Activated CD4-positive, alpha-beta T cell treated with anti-CD3 and anti-CD28 coated beads for 36 hours (primary cell): ENCODE results near the gene SBK1. TPM values are rescaled to one million over a fixed set of nuclear protein-coding genes. Genes with fewer than 3 reads are reported as not detected.

ENCODE experiments used
- ATAC-seq: fragments of 200-7000 bp; cut with Tn5 transposase; one replicate; pipeline ENCODE4 v1.10.0; 2021; ENCODE audit warnings: mild to moderate bottlenecking, moderate library complexity
- CTCF ChIA-PET: fragments of 350-600 bp; sonication (Branson Sonifier 250); formaldehyde crosslinking; loops from one replicate; lab custom pipeline; 2021; ENCODE audit warnings: antibody characterized with exemption; lab: Charles Lee
- POLR2A ChIA-PET: fragments of 350-600 bp; sonication (Branson Sonifier 250); formaldehyde crosslinking; loops from one replicate; lab custom pipeline; 2021; ENCODE audit warnings: antibody characterized with exemption, inconsistent platforms; lab: Charles Lee
- DNase-seq: peaks from one replicate; pipeline ENCODE4 v3.0.0-alpha.2; 2020
- H3K27ac Mint-ChIP-seq: one replicate; pipeline ENCODE4 v1.8.0; 2021; ENCODE audit warnings: mixed read lengths
- H3K27me3 Mint-ChIP-seq: one replicate; pipeline ENCODE4 v1.8.0; 2021; ENCODE audit warnings: mixed read lengths
- H3K36me3 Mint-ChIP-seq: one replicate; pipeline ENCODE4 v1.8.0; 2021; ENCODE audit warnings: low read depth, mixed read lengths
- H3K4me1 Mint-ChIP-seq: one replicate; pipeline ENCODE4 v1.8.0; 2021; ENCODE audit warnings: mixed read lengths
- H3K4me3 Mint-ChIP-seq: one replicate; pipeline ENCODE4 v1.8.0; 2021; ENCODE audit warnings: mild to moderate bottlenecking, moderate library complexity, mixed read lengths
- H3K9me3 Mint-ChIP-seq: one replicate; pipeline ENCODE4 v1.8.0; 2021; ENCODE audit warnings: low read depth, mixed read lengths
- intact Hi-C, 2 experiments: fragments of 100-400 bp; cut with DNase I in 1 of 2; cut with micrococcal nuclease in 1 of 2; formaldehyde crosslinking; loops; one replicate each; pipeline versions ENCODE4 v1.14.2 to v1.15.1; 2022 to 2024; cut with DNase I, micrococcal nuclease
- total RNA-seq, 2 experiments: library from RNA; stranded (reverse); gene quantifications; one replicate each; pipeline ENCODE4 v1.2.3, GENCODE V29; 2021

Gene SBK1
- total RNA-seq, 2 experiments from 2014 or later, result 6.5 to 6.6 TPM

GRCh38 chr16:28294201-28294600, 1.9 kb downstream of the SBK1 start:
- H3K27me3 Mint-ChIP-seq, result no peaks in the 10 kb centered on the region
- peaks cover 62% of the 10 kb centered on the region for H3K4me1 Mint-ChIP-seq
- DNase-seq (no peak), ATAC-seq (no peak)
- H3K27ac Mint-ChIP-seq, result peak overlapping the region; percentile 14
- intact Hi-C loops, result loop anchor here (2.0 to 5.0 kb wide), 5 partner anchors 15 to 1513 kb away; partner anchors contain the start of gene MAZ (in 1 of the 2)
- peak overlapping the region; percentile 68 for H3K4me3 Mint-ChIP-seq
- CTCF ChIA-PET, result interaction anchor here (0.6 to 0.7 kb wide), 3 partner anchors 15 to 200 kb away, joined by 3 read pairs; partner anchors contain the start of gene APOBR
- POLR2A ChIA-PET, result interaction anchor here (1.4 kb wide), 1 partner anchor 14 kb away, joined by 4 read pairs; no protein-coding TSS in a partner anchor
- H3K36me3 Mint-ChIP-seq, result no peaks in the 10 kb centered on the region
- H3K9me3 Mint-ChIP-seq, result no peaks in the 10 kb centered on the region

GRCh38 chr16:28295276-28295675, 3.0 kb downstream of the SBK1 start:
- Mint-ChIP-seq H3K4me3 (no peak overlapping the region), H3K4me1 (peaks cover 62% of the 10 kb centered on the region), H3K9me3 (no peaks in the 10 kb centered on the region), H3K27me3 (no peaks in the 10 kb centered on the region), H3K36me3 (peaks cover 6% of the 10 kb centered on the region), H3K27ac (no peak overlapping the region)
- DNase-seq, result no peak
- ChIA-PET CTCF (interaction anchor here (0.8 to 1.0 kb wide), 3 partner anchors 17 to 26 kb away, joined by 3 to 5 read pairs (median 3); no protein-coding TSS in a partner anchor), POLR2A (no interaction called here)
- intact Hi-C loops, result loop anchor here in 1 of 2 experiments (2.0 kb wide), 1 partner anchor 14 kb away; no protein-coding TSS in a partner anchor
- no peak for ATAC-seq

GRCh38 chr16:28297308-28297707, 5.0 kb downstream of the SBK1 start:
- ChIA-PET POLR2A (interaction anchor here (0.6 kb wide), 1 partner anchor 527 kb away, joined by 3 read pairs; no protein-coding TSS in a partner anchor), CTCF (interaction anchor here (0.7 to 1.7 kb wide), 5 partner anchors 16 to 30 kb away, joined by 3 to 8 read pairs (median 5); no protein-coding TSS in a partner anchor)
- peaks cover 6% of the 10 kb centered on the region for H3K36me3 Mint-ChIP-seq
- no peaks in the 10 kb centered on the region for H3K27me3 Mint-ChIP-seq
- no peak overlapping the region for H3K4me3 Mint-ChIP-seq
- no peak for DNase-seq
- intact Hi-C loops, result no loop called here
- no peak for ATAC-seq
- H3K9me3 Mint-ChIP-seq, result no peaks in the 10 kb centered on the region
- peaks cover 48% of the 10 kb centered on the region for H3K4me1 Mint-ChIP-seq
- H3K27ac Mint-ChIP-seq, result peak overlapping the region; percentile 29

GRCh38 chr16:28297784-28298510, 5.6 kb downstream of the SBK1 start:
- intact Hi-C loops, result no loop called here
- Mint-ChIP-seq H3K9me3 (no peaks in the 10 kb centered on the region), H3K36me3 (peaks cover 6% of the 10 kb centered on the region), H3K27ac (no peak overlapping the region), H3K4me3 (no peak overlapping the region), H3K4me1 (peaks cover 51% of the 10 kb centered on the region), H3K27me3 (no peaks in the 10 kb centered on the region)
- POLR2A ChIA-PET, result interaction anchor here (0.6 kb wide), 1 partner anchor 526 kb away, joined by 3 read pairs; no protein-coding TSS in a partner anchor
- ATAC-seq (no peak), DNase-seq (no peak)
- CTCF ChIA-PET, result interaction anchor here (0.7 to 1.7 kb wide), 5 partner anchors 8 to 29 kb away, joined by 3 to 8 read pairs (median 5); no protein-coding TSS in a partner anchor

GRCh38 chr16:28298511-28298878, 6.2 kb downstream of the SBK1 start:
- H3K27ac Mint-ChIP-seq, result no peak overlapping the region
- H3K4me1 Mint-ChIP-seq, result peaks cover 51% of the 10 kb centered on the region
- H3K36me3 Mint-ChIP-seq, result peaks cover 6% of the 10 kb centered on the region
- intact Hi-C loops, result no loop called here
- H3K27me3 Mint-ChIP-seq, result no peaks in the 10 kb centered on the region
- ChIA-PET POLR2A (no interaction called here), CTCF (interaction anchor here (0.7 to 1.6 kb wide), 4 partner anchors 8 to 21 kb away, joined by 3 to 8 read pairs (median 5); no protein-coding TSS in a partner anchor)
- ATAC-seq (no peak), DNase-seq (no peak)
- no peak overlapping the region for H3K4me3 Mint-ChIP-seq
- no peaks in the 10 kb centered on the region for H3K9me3 Mint-ChIP-seq

- Mint-ChIP-seq H3K4me1 (peaks cover 38% of the 10 kb centered on the region), H3K27me3 (no peaks in the 10 kb centered on the region), H3K4me3 (no peak overlapping the region), H3K9me3 (no peaks in the 10 kb centered on the region), H3K27ac (no peak overlapping the region), H3K36me3 (peaks cover 10% of the 10 kb centered on the region)
- ChIA-PET POLR2A (no interaction called here), CTCF (interaction anchor here (0.9 to 1.2 kb wide), 3 partner anchors 9 to 22 kb away, joined by 3 to 6 read pairs (median 4); no protein-coding TSS in a partner anchor)
- no peak for DNase-seq
- intact Hi-C loops, result no loop called here
- no peak for ATAC-seq
Observed at GRCh38 chr16:28300327-28300726, 8.0 kb downstream of the SBK1 start.

- DNase-seq (no peak), ATAC-seq (no peak)
- no peak overlapping the region for H3K27ac Mint-ChIP-seq
- ChIA-PET POLR2A (no interaction called here), CTCF (interaction anchor here (0.6 to 0.7 kb wide), 2 partner anchors 13 to 644 kb away, joined by 3 to 4 read pairs; no protein-coding TSS in a partner anchor)
- no peak overlapping the region for H3K4me3 Mint-ChIP-seq
- H3K4me1 Mint-ChIP-seq, result peaks cover 34% of the 10 kb centered on the region
- H3K9me3 Mint-ChIP-seq, result no peaks in the 10 kb centered on the region
- intact Hi-C loops, result no loop called here
- H3K27me3 Mint-ChIP-seq, result no peaks in the 10 kb centered on the region
- H3K36me3 Mint-ChIP-seq, result peaks cover 10% of the 10 kb centered on the region
Observed at GRCh38 chr16:28301154-28301553, 8.8 kb downstream of the SBK1 start.

- Mint-ChIP-seq H3K4me3 (no peak overlapping the region), H3K27me3 (no peaks in the 10 kb centered on the region), H3K4me1 (peaks cover 32% of the 10 kb centered on the region), H3K27ac (no peak overlapping the region), H3K36me3 (peaks cover 10% of the 10 kb centered on the region), H3K9me3 (no peaks in the 10 kb centered on the region)
- intact Hi-C loops, result no loop called here
- CTCF ChIA-PET, result interaction anchor here (0.7 kb wide), 1 partner anchor 643 kb away, joined by 3 read pairs; no protein-coding TSS in a partner anchor
- POLR2A ChIA-PET, result no interaction called here
- DNase-seq (no peak), ATAC-seq (no peak)
Observed at GRCh38 chr16:28301620-28302019, 9.3 kb downstream of the SBK1 start.

GRCh38 chr16:28303132-28303531, 10.8 kb downstream of the SBK1 start:
- DNase-seq (no peak), ATAC-seq (no peak)
- H3K4me1 Mint-ChIP-seq, result peaks cover 18% of the 10 kb centered on the region
- POLR2A ChIA-PET, result no interaction called here
- H3K9me3 Mint-ChIP-seq, result no peaks in the 10 kb centered on the region
- H3K27ac Mint-ChIP-seq, result no peak overlapping the region
- H3K36me3 Mint-ChIP-seq, result peaks cover 10% of the 10 kb centered on the region
- intact Hi-C loops, result no loop called here
- H3K4me3 Mint-ChIP-seq, result no peak overlapping the region
- CTCF ChIA-PET, result no interaction called here
- H3K27me3 Mint-ChIP-seq, result no peaks in the 10 kb centered on the region

- Mint-ChIP-seq H3K4me1 (peaks cover 18% of the 10 kb centered on the region), H3K9me3 (no peaks in the 10 kb centered on the region), H3K27me3 (no peaks in the 10 kb centered on the region), H3K36me3 (peaks cover 12% of the 10 kb centered on the region), H3K27ac (no peak overlapping the region), H3K4me3 (no peak overlapping the region)
- CTCF ChIA-PET, result no interaction called here
- DNase-seq (peak; percentile 52), ATAC-seq (no peak)
- intact Hi-C loops, result no loop called here
- POLR2A ChIA-PET, result no interaction called here
Observed at GRCh38 chr16:28304214-28304613, 11.9 kb downstream of the SBK1 start.

- POLR2A ChIA-PET, result interaction anchor here (1.1 kb wide), 1 partner anchor 14 kb away, joined by 4 read pairs; no protein-coding TSS in a partner anchor
- ATAC-seq, result no peak
- no peak for DNase-seq
- peaks cover 42% of the 10 kb centered on the region for H3K4me1 Mint-ChIP-seq
- no peaks in the 10 kb centered on the region for H3K27me3 Mint-ChIP-seq
- no peaks in the 10 kb centered on the region for H3K9me3 Mint-ChIP-seq
- H3K4me3 Mint-ChIP-seq, result no peak overlapping the region
- H3K27ac Mint-ChIP-seq, result no peak overlapping the region
- intact Hi-C loops, result loop anchor here in 1 of 2 experiments (2.0 kb wide), 1 partner anchor 13 kb away; no protein-coding TSS in a partner anchor
- CTCF ChIA-PET, result no interaction called here
- peaks cover 6% of the 10 kb centered on the region for H3K36me3 Mint-ChIP-seq
Observed at GRCh38 chr16:28307936-28308335, 15.6 kb downstream of the SBK1 start.
